Left cardiac atrium (tissue), 4 donors: Measurements from ENCODE around the gene MFN1. TPM values are rescaled to one million over a fixed set of nuclear protein-coding genes. Genes with fewer than 3 reads are reported as not detected.

Experiments used
- ATAC-seq, 2 donors: fragments of 200-7000 bp; cut with Tn5 transposase; one replicate each; pipeline ENCODE4 v1.9.1; 2020; ENCODE audit warnings: mild to moderate bottlenecking in 2 of 2, moderate library complexity in 2 of 2
- DNase-seq: peaks from one replicate; pipeline ENCODE4 v3.0.0-alpha.2; 2020
- intact Hi-C, 2 donors: fragments of 100-400 bp; cut with DNase I; formaldehyde crosslinking; loops; one replicate each; pipeline versions ENCODE4 v1.14.1 to v1.15.1; 2022 to 2023
- total RNA-seq, 2 donors: library from RNA; stranded (reverse); fragmentation: NEBNext Ultra II Directional; extraction: Animal tissue kit (Norgen Biotek cat#: 25700); gene quantifications; one replicate each; pipeline ENCODE4 v1.2.1, GENCODE V29; 2021
- donor health status: DM: no; HTN: yes; CAD: no.
- donor health status: DM: no; HTN: yes; CAD: no; lungs with severe emphysema.
- donor health status: DM: yes; HTN: yes; CAD: no.
- donor health status: Dilated cardiomyopathy.

Gene MFN1
- total RNA-seq, 2 donors from 2014 or later = 68.4 to 86.1 TPM

DNA sequence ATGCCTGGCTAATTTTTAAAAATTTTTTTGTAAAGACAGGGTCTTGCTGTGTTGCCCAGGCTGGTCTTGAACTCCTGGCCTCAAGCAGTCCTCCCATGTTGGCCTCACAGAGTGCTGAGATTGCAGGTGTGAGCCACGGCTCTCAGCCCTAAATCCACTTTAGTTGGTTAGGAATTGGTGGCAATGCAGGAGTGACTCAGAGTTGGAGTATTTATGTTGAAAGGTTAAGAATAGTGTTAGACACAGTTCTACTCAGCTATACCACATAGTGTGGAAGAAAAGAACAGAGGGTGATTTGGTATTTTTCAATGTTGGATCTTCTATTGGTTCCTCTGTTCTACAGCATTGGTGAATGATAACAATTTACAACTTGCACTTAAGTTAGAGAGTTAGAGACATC is 17.1 kb upstream of the MFN1 start:
- ATAC-seq (no peak), DNase-seq (no peak)
- intact Hi-C loops = no loop called here

DNA sequence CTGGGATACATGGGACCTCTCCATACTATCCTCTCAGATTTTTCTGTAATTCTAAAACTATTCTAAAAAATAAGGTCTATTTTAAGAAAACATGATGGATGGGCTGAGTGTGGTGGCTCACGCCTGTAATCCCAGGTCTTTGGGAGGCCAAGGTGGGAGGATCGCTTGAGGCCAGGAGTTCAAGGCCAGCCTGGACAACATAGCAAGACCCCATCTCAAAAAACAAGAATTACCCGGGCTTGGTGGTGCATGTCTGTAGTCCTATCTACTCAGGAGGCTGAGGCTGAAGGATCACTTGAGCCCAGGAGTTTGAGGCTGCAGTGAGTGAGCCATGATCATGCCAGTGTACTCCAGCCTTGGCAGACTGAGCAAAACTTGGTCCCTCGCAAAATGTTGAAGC is 15.3 kb upstream of the MFN1 start:
- intact Hi-C loops = no loop called here
- ATAC-seq = no peak
- DNase-seq = no peak

DNA sequence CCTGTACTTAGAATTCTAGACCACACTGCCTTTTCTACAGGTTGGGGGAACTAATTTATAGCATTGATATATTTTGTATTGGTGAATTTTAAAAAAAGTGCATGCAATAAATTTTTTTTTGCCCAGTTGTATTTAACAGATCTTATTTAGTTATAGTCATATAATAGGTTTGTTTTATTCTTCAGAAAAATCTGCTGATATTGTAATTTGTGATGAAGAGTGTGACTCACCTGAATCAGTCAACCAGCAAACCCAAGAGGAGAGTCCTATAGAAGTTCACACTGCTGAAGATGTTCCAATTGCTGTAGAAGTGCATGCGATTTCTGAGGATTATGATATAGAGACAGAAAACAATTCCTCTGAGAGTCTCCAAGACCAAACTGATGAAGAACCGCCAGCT is 14.4 kb upstream of the MFN1 start:
- intact Hi-C loops = no loop called here
- no peak for DNase-seq
- ATAC-seq = no peak

DNA sequence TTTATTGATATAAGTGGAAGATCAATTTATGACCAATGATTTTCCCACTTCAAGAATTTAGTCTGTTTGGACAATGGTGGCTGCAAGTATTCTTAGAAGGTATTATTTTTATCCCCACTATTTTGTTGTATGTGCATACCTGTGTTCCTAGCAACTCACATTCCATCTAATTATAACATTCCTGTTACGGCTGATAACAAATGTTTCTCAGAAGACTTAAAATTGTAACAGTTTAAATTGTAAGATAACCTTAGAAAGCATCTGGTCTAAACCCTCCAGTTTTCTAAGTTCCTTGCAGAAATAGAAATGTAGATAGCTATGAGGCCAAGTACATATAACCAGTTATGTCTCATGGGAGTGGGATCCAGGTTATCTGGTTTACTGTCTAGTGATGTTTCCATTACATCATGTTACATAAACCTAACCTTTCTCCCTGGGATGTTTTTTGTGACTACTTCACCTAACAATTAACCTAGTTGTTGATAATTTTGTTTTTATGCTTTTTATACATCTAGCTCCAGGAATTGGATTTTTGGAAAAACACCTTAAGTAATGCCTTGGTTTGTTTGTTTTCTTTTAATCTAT is 11.1 kb upstream of the MFN1 start:
- DNase-seq (no peak), ATAC-seq (peak in 1 of 2 donors; percentile 23)
- intact Hi-C loops = no loop called here

DNA sequence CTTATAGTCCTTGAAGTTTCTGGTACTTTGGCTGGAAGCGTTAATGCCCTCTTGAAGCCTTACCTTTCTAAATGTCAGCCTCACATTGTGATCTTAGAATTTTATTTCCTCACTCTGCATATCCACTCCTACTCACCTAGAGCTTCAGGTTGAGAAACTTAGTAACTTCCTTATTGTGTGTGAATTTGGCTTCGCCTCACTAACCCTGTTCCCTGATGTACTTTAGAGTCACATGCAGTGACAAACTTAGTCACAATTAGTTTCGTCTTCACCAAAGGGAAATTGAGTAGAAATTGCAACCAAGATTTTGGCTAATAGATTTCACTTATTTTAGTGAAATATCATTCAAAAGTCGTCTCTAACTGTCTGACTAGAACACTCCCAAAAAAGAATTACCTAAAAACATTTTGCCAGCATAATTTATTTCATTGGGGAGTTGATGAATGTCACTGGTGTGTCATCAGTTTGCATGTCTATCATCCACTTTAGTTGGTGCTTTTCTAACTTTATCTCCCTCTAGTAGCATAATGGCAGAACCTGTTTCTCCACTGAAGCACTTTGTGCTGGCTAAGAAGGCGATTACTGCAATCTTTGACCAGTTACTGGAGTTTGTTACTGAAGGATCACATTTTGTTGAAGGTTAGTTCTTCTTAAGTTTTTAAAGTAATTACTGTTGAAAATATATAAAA is 960 bp downstream of the MFN1 start:
- intact Hi-C loops = no loop called here
- no peak for DNase-seq
- ATAC-seq = no peak

DNA sequence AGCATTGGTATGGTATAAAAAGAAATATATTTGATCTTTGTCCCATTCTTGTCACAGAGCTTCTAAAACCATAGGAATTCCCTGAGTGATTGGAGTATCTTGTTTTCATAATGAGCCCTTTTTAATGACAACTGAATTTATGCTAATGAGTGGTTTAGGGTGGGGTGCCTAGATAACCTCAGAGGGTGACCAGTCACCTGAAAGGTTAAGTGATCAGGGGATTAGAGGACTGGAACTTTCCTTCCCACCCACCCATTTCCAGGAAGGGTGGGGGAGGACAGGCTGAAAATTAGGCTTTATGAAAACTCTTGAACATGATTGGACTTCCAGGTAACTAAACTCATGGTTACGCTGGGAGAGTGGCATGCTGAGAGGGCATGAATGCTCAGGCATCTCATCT is 8.5 kb downstream of the MFN1 start:
- intact Hi-C loops = no loop called here
- DNase-seq (no peak), ATAC-seq (no peak)

DNA sequence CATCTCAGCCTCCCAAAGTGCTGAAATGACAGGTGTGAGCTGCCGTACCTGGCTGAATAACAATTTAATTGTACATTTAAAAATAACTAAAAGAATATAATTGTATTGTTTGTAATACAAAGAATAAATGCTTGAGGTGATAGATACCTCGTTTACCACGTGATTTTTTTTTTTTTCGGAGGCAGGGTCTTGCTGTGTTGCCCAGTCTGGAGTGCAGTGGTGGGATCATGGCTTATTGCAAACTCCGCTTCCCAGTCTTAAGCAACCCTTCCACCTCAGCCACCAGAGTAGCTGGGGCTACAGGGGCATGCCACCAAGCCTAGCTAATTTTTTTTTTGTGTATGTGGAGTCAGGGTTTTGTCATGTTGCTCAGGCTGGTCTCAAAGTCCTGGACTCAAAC is 15.8 kb downstream of the MFN1 start:
- no peak for DNase-seq
- intact Hi-C loops = no loop called here

DNA sequence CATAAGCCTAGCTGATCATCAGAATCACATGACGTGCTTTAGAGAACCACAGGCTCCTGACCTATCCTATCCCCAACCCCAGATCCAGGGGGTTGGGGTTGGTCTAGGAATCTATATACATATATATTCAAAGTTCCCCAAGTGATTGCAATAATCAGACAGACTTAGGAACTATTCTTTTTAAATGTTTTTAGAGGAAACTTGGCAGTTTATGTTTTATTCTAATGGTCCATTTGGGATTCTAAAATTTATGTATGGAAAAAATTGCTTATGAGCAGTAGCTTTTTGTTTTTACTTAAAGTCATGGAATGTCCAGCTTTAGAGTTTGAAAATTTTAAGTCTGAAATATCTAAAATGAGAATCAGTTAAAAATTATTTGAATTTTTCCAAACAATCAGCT is 22.1 kb downstream of the MFN1 start:
- DNase-seq (no peak), ATAC-seq (no peak)
- intact Hi-C loops = no loop called here

More for the DNA sequence above, 15.8 kb downstream of the MFN1 start:
- ATAC-seq = no peak

DNA sequence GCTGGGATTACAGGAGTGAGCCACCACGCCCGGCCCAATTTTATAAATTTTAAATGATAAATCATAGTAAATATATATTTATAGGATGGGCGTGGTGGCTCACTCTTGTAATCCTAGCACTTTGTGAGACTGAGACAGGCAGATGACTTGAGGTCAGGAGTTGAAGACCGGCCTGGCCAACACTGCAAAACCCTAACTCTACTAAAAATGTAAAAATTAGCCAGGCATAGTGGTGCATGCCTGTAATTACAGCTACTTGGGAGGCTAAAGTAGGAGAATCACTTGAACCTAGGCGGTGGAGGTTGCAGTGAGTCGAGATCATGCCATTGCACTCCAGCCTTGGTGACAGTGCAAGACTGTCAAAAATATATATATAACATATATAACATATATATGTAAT is 26.4 kb downstream of the MFN1 start:
- ATAC-seq = no peak
- intact Hi-C loops = no loop called here
- DNase-seq = no peak

DNA sequence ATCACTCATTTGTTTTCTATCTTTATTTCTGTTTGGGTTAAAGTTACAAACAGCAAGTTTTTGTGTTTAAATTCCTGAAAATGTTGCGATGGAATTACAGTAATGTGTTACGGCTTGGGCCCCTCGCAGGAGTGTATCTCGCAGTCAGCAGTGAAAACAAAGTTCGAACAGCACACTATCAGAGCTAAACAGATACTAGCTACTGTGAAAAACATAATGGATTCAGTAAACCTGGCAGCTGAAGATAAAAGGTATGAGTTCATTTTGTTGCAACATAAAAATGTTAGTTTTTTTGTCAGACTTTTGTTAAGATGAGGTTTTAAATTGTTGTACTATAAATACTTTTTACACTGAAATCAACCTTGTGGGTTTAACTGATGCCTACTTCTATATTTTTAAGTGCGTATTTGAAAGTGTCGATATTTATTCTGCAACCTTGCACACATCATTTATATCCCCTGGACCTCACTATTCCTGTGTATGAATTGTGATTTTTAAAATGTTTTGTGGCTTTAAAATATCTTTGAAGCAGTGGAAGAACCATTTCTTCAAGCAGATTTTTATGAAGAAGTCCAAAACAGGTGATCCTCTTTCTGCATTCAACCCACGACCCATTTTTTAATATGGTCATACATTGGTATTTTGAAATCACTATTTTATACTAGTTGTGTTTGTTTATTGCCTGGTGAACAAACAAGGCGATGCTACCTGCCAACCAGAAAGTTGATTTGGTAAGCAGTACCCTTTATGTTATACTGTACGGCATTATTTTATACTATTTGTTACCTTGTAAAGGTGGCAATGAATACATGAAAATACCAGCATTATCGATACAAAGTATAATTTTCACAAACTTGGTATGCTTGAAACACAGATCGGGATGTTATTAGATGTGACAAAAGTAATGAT is 27.8 kb downstream of the MFN1 start:
- no peak for ATAC-seq
- intact Hi-C loops = no loop called here
- DNase-seq = no peak

DNA sequence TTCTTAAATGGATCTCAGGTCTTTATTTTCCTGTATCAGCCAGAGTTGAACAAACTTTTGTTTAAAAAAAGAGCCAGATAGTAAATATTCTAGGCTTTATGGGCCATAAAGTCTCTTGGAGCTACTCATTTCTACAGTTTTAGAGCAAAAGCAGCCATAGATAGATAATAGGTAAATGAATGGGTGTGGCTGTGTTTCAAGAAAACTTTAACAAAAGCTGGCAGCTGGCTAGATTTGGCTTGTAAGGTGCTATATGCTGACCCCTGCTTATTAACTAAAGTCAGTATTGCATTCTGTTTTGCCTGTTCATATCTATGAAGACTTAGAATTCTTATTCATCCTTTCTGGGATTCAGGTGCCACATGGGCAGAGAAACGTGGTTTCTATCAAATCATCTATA is 29.0 kb downstream of the MFN1 start:
- intact Hi-C loops = no loop called here
- no peak for DNase-seq
- no peak for ATAC-seq

DNA sequence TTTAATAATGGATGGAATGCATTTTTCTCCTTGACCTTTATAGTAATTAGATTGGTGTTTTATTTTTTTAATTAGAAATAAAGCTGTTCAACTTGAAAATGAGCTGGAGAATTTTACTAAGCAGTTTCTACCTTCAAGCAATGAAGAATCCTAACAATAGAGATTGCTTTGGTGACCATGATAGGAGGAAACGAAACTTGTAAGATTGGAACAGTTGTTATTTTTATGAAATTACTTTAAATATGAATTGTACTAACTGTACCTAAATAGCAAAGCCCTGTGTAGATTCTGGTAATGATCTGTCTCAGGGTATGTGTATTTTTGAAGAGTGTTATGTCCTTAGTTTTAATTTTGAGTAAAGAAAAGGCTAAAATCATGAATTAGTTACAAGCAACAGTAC is 44.4 kb downstream of the MFN1 start:
- ATAC-seq (no peak), DNase-seq (no peak)
- intact Hi-C loops = no loop called here

DNA sequence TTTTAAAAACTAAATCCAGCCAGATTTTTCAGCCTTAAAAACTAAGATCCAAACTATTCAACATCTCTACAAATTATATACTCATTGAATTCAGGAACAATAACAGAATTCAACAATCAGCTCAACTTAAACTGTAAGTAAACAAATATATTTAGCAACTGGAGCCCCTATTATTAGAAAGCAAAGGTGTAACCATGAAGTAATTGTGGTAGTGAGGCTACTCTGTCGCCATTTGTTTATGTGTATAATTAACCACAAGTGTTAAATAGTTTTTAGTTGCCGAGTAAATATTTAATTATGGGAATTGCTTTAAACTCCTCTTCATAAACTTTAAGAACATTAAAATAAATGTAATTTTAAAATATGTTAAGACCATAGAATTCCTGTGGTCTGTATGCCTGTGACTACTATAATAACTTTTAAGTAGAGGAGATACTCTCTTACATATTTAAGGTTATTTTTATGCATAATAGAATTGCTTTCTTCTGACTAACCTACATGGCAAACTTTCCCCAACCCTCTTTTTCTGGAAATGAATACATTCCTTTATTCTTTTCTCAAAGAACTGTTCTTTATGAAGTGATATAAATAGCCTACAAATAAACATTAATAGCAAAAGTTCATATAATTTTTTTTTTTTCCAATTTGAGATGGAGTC is 51.2 kb downstream of the MFN1 start:
- ATAC-seq (no peak), DNase-seq (no peak)
- intact Hi-C loops = no loop called here

DNA sequence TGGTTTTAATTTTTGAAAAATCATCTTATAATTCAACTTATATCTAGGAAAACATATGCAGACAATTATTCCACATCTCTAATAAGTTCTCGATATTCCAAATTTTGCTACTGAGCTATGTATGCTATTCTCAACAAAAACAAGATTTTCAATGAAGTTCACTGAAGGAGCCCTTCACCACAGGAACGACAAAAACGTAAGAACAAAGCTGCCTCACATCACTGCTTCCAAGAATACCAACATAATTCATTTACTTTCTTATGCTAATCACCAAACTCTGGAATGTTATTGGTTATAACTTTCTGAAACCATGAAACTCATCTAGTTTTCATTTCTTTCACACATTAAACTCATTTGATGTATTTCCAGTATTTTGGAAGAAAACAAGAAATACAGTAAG is 54.1 kb downstream of the MFN1 start:
- intact Hi-C loops = no loop called here
- ATAC-seq (no peak), DNase-seq (no peak)

DNA sequence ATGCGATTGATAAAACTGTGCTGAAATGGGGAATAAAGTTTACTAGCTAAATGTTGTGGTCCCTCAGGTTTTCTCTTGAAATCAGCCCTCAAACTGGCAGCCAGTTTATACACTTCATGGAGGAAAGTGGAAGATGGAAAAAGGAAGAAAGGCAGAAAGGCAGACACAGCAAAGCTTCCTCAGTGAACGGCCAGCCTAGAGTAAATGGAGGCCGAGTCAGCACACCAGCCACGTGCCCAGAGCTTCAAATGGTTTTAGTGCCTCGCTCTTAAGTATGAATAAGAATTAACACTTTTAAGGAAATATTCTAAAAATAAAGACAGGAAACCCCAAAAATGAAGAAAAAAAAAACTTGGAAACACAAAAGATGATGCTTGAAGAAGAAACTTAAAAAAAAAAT is 55.5 kb downstream of the MFN1 start:
- intact Hi-C loops = no loop called here
- DNase-seq (no peak), ATAC-seq (no peak)

DNA sequence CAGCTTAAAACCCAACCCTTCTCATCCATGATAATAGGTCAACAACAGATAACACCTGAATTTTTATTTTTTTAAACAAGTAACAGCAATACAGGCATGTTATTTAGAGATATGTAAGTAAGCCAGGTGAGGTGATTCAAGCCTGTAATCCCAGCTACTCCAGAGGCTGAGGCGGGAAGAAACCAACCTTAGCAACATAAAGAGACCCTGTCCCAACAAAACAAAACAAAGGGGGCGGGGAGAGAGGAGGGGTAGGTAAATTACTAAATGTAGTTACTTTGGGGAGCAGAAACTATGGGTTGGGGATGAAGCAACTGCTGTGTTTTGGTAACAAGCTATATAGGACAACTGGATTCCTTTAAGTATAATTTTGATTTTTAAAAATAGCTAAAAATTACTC is 56.8 kb downstream of the MFN1 start:
- ATAC-seq (no peak), DNase-seq (no peak)
- intact Hi-C loops = no loop called here

DNA sequence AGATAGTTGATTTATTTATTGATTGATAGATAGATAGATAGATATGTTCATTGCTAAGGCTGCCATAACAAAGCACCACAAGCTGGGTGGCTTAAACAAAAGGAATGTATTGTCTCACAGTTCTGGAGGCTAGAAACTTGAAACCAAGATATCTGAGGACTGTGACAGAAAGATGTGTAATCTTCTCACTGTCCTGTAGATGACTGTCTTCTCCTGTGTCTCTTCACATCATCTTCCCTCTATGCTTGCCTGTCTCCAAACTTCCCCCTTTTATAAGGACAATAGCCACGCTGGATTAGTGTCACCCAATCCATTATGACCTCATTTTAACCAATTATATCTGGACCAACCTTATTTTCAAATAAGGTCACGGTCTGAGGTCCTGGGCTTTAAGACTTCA is 62.8 kb downstream of the MFN1 start:
- DNase-seq (no peak), ATAC-seq (no peak)
- intact Hi-C loops = no loop called here

DNA sequence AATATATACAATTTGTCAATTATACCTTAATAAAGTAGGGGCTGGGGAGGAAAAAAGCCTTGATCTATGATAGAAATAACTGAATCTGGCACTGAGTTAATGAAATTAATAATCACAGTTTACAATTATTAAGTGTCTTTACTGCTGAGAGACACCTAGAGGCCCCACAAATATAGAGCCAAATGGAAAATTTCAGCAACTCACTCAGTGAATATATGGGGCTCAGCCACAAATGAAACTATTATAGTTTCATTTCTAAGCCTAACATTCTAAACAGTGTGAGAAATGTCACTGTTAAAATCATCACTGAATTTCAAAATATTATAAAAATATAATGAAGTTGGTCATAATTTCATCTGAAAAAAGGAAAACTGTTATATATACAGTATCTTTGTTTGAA is 63.5 kb downstream of the MFN1 start:
- ATAC-seq (no peak), DNase-seq (no peak)
- intact Hi-C loops = no loop called here

DNA sequence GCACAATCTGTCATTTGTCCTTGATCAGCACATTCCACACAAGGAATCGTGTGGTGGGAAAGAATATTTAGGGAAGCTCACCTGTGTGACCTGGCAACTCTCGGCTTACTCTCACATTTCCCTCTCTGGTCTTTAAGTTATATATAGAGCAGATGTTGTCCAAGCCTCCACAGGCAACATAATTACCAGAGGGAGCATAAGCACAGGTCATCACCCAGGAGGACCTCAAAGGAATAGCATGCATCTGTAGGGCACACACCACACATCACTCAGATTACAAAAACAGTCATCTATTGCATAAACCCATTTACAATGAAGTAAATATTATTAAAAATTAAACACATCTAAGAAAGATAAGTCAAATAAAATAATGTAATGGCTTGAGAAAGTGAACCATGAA is 67.3 kb downstream of the MFN1 start:
- ATAC-seq = peak in 1 of 2 donors; percentile 47
- DNase-seq = no peak
- intact Hi-C loops = loop anchor here in 1 of 2 donors (5.0 kb wide), 1 partner anchor 147 kb away; the partner anchor contains the start of gene ACTL6A

DNA sequence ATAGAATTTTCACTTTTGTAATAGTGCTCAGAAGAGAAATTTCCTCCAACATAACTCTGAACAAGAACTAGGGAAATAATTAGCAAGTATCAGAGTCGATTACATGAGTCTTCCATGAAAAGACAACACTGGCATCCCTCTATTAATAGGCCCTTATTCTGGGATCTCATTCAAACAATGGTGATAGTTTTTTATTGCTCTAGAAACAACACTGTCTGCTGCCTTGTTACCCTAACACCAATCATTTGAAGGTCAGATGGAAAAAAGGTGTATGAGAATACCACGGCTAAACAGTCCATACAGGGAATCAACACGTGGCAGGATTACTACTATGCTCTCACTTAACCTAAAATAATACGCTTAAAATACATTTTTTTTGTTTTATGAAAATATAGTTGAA is 67.9 kb downstream of the MFN1 start:
- intact Hi-C loops = loop anchor here in 1 of 2 donors (5.0 kb wide), 1 partner anchor 147 kb away; the partner anchor contains the start of gene ACTL6A
- ATAC-seq (peak in 1 of 2 donors; percentile 89), DNase-seq (no peak)
